ES-I3 (cell line): Measurements from ENCODE around the gene LGALS3.

Experiments
- H3K36me3 ChIP-seq: 2 replicates; pipeline ENCODE4 v1.6.1; 2013; ENCODE audit warnings: mild to moderate bottlenecking, low read length, control low read depth, moderate library complexity; ENCODE audit not compliant: insufficient read depth
- H3K4me1 ChIP-seq: 2 replicates; pipeline ENCODE4 v1.6.1; 2013; ENCODE audit warnings: mild to moderate bottlenecking, control low read depth, low read length; ENCODE audit not compliant: insufficient read depth
- H3K9ac ChIP-seq: 2 replicates; pipeline ENCODE4 v1.6.1; 2013; ENCODE audit warnings: low read depth, mild to moderate bottlenecking, low read length, moderate library complexity
- H3K9me3 ChIP-seq: 2 replicates; pipeline ENCODE4 v1.6.1; 2013; ENCODE audit warnings: mild to moderate bottlenecking, low read length, moderate library complexity; ENCODE audit not compliant: control insufficient read depth, insufficient read depth

The LGALS3 gene

DNA sequence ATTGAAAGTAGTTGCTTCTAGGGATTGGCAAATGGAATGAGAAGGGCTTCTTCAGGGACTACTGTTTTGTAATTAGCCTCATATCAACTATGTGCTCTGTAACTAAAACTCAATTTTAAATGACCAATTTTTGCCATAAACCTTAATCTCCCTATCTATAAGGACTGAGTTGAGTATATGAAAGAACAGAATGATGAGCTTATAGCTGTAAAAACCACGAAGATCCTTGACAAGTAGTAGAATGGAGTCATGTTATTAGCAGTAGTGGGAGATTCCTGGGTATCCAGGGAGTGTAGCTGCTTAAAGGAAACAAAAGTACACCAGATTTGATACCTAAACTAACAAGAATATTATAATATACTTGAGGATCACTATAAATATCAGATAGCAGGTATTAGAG is 28.0 kb downstream of the LGALS3 start:
- no peak overlapping the region for H3K9ac ChIP-seq
- H3K4me1 ChIP-seq: no peaks in the 10 kb centered on the region
- peaks cover 10% of the 10 kb centered on the region for H3K36me3 ChIP-seq

GRCh38 chr14:55158412-55158811 is 29.4 kb downstream of the LGALS3 start:
- no peaks in the 10 kb centered on the region for H3K4me1 ChIP-seq
- no peaks in the 10 kb centered on the region for H3K9me3 ChIP-seq
- no peak overlapping the region for H3K9ac ChIP-seq
- peaks cover 10% of the 10 kb centered on the region for H3K36me3 ChIP-seq

More for the DNA sequence above, 28.0 kb downstream of the LGALS3 start:
- no peaks in the 10 kb centered on the region for H3K9me3 ChIP-seq

DNA sequence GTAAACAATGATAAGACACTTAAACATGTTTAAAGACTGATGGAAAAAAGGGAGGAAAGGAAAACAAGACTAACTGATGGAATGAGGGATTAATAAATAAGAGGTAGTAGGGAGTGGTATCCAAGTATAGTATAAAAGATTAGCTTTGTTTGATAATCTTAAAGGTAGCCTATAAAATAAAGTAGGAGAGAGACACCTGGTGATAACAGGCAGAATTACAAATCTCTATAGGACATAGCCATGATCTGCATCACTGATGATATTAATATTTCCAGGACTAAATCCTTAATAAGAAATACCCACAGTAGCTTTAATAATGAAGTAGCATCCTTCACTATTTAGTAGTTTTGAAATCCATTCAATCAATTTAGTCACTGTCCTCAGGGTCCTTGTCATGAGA is 31.9 kb downstream of the LGALS3 start:
- Histone ChIP-seq H3K36me3 (peaks cover 10% of the 10 kb centered on the region), H3K9me3 (no peaks in the 10 kb centered on the region), H3K9ac (no peak overlapping the region), H3K4me1 (no peaks in the 10 kb centered on the region)

DNA sequence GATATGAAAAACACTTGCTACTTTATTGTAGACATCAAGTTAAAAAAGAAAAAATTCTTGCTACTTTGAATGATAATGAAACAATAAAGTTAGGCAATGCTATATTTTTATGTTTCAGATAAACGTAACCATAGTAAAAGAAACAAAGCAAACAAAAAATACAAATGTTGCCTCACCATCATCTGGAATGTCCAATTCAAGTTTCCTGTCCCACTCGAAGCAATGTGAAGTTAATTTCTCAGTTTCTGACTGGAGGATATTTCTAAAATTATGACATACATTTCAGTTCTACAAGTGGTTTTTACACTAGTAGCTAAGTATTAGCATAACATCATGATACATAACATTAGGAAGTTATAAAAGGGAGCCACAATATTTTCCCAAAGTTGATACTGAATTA is 41.5 kb downstream of the LGALS3 start:
- H3K9ac ChIP-seq: no peak overlapping the region
- H3K4me1 ChIP-seq: no peaks in the 10 kb centered on the region
- no peaks in the 10 kb centered on the region for H3K9me3 ChIP-seq
- H3K36me3 ChIP-seq: peaks cover 12% of the 10 kb centered on the region

DNA sequence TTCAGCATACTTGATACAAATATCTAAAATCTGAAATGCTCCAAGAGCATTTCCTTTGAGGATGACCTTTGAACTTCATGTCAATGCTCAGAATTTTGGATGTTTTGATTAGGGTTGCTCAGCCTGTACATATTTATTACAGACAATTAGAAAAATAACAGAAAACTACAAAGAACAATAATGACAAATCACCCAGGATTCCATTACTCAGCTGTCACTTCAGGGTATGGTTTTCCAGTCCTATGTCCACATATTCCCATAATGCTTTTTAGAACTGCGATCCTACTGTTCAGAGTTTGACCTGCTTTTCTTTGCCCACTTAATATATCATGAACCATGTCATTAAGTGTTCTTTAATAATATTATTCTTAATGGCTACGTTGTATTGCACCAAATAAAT is 51.0 kb downstream of the LGALS3 start:
- Histone ChIP-seq H3K9me3 (no peaks in the 10 kb centered on the region), H3K36me3 (peaks cover 19% of the 10 kb centered on the region), H3K9ac (no peak overlapping the region), H3K4me1 (no peaks in the 10 kb centered on the region)

DNA sequence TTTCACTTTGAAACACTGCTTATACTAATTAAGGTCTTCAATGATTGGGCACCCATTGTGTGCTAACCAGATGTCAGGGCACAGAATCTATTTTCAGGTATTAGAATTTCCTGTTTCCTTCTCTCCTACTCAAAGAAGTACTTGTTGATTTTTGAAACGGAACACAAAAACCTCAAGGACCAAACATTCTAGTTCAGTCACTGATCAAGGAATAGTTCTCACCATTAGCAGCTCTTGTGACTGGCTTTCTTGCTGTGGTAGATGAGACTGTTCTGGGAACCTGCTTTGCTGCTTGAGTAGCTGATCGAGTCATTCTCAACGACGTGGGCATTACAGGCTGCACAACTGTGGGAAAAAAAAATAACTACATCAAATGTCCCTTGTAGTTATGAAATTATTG is 51.4 kb downstream of the LGALS3 start:
- Histone ChIP-seq H3K9ac (no peak overlapping the region), H3K9me3 (no peaks in the 10 kb centered on the region), H3K4me1 (no peaks in the 10 kb centered on the region), H3K36me3 (peaks cover 18% of the 10 kb centered on the region)

DNA sequence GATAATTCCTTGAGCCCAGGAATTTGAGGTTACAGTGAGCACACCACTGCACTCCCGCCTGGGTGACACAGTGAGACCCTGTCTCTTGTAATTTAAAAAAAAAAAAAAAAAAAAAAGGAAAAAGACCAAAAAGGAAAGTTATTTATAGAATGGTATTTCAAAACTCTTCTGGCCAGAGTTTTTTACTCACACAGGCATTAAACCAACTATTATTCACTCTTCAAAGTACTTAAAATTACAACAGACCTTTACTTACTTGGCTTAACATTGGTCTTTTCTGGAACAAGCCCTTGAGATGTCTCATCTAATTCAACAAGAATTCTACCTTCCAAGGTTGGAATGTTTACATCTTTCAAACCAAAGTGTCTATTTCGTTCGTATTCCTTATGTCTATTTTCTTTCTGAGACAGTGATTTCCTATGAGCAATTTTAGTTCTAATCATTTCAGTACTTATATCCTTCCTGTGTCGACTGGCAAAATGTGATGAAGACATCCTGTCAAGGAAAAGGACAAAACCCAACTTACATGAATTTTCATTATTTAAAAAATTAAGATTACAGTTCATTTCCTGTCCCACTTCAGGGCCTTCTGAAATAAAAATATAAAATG is 59.7 kb downstream of the LGALS3 start:
- Histone ChIP-seq H3K4me1 (peaks cover 3% of the 10 kb centered on the region), H3K36me3 (no peaks in the 10 kb centered on the region; the same call in 1 of the 2 replicates), H3K9me3 (no peaks in the 10 kb centered on the region), H3K9ac (no peak overlapping the region)

- H3K9me3 ChIP-seq: no peaks in the 10 kb centered on the region
- H3K36me3 ChIP-seq: no peaks in the 10 kb centered on the region
- peaks cover 3% of the 10 kb centered on the region for H3K4me1 ChIP-seq
- H3K9ac ChIP-seq: peak overlapping the region; percentile 85
Measured at GRCh38 chr14:55190906-55191202, 61.8 kb downstream of the LGALS3 start.

- Histone ChIP-seq H3K9me3 (no peaks in the 10 kb centered on the region), H3K4me1 (peaks cover 3% of the 10 kb centered on the region)
Measured at GRCh38 chr14:55191203-55192053, 62.4 kb downstream of the LGALS3 start, which contains the start of gene DLGAP5. Gene DLGAP5, minus strand, starts transcription at chr14:55191585. Its CDS starts 2,406 bp downstream, at chr14:55189179.

GRCh38 chr14:55192054-55192621 is 63.1 kb downstream of the LGALS3 start:
- peaks cover 3% of the 10 kb centered on the region for H3K4me1 ChIP-seq
- no peaks in the 10 kb centered on the region for H3K36me3 ChIP-seq
- H3K9ac ChIP-seq: peak overlapping the region; percentile 53; the same call in 1 of the 2 replicates
- no peaks in the 10 kb centered on the region for H3K9me3 ChIP-seq

More at GRCh38 chr14:55191203-55192053, 62.4 kb downstream of the LGALS3 start, which contains the start of gene DLGAP5:
- peak within 1 kb of the TSS; percentile 85 for H3K9ac ChIP-seq
- H3K36me3 ChIP-seq: no peaks in the 10 kb centered on the region

DNA sequence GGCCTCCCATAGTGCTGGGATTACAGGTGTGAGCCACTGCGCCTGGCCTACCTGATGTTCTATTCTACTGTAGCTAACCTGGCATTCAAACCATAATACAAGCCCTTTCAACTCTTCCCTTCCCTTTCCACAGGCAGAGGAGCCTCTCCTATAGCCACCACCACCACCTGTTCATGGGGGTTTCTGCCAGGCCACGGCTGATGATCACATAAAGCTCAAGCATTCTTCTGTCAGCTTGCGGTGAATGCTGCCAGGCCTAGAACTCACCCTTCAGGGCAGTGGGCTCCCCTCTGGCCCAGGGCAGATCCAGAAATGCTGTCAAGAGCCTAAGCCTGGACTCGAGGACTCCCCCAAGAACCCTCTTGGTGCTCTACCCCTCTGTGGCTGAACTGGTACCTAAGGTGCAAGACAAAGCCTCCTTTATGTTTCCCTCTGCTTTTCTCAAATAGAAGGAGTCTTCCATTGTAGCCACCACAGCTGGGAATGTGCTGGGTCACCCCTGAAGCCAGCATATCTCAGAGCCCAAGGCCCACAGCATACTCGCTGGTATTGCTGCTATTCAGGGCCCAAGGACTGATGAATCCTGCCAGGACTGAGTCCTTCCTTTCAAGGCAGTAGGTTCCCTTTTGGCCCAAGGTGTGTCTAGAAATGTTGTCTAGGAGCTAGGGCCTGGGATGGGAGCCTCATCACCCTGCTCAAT is 65.8 kb downstream of the LGALS3 start:
- Histone ChIP-seq H3K4me1 (peaks cover 3% of the 10 kb centered on the region; the same call in 1 of the 2 replicates), H3K9me3 (no peaks in the 10 kb centered on the region), H3K36me3 (no peaks in the 10 kb centered on the region), H3K9ac (no peak overlapping the region)
